Aorta (tissue), 5 donors: ENCODE data around the gene TSPYL4. TPM values are rescaled to one million over a fixed set of nuclear protein-coding genes. Genes with fewer than 3 reads are reported as not detected.
A peak's percentile ranks its signal among the peaks of the same experiment; 100 is the strongest.
"Not testable (repeated sequence)": the region's sequence is repeated elsewhere in the genome, so short reads cannot be mapped to it uniquely, and the experiment has no call there.

ENCODE experiments used
- ATAC-seq: fragments of 200-7000 bp; cut with Tn5 transposase; one replicate; pipeline ENCODE4 v1.9.1; 2022; ENCODE audit warnings: moderate library complexity; ENCODE audit not compliant: low FRiP score
- DNase-seq, 2 donors: peaks; one replicate each; pipeline ENCODE4 v3.0.0-alpha.2; 2020
- H3K27ac ChIP-seq, 2 donors: one replicate each; pipeline ENCODE4 v1.5.1; 2013; ENCODE audit warnings: low read length in 2 of 2, mild to moderate bottlenecking in 2 of 2, moderate library complexity in 2 of 2, control low read depth in 1 of 2, inconsistent platforms in 1 of 2, low read depth in 1 of 2
- H3K27me3 ChIP-seq, 2 donors: one replicate each; pipeline ENCODE4 v1.6.1; 2013; ENCODE audit warnings: control low read depth in 1 of 2, low read length in 1 of 2, mild to moderate bottlenecking in 1 of 2, moderate library complexity in 1 of 2; ENCODE audit not compliant: insufficient read depth in 2 of 2, control insufficient read depth in 1 of 2
- H3K36me3 ChIP-seq, 2 donors: one replicate each; pipeline ENCODE4 v1.6.1; 2013; ENCODE audit warnings: control low read depth in 1 of 2, low read length in 1 of 2, mild to moderate bottlenecking in 1 of 2; ENCODE audit not compliant: insufficient read depth in 2 of 2, control insufficient read depth in 1 of 2
- H3K4me1 ChIP-seq, 2 donors: one replicate each; pipeline ENCODE4 v1.6.1; 2013; ENCODE audit warnings: low read length in 2 of 2, control low read depth in 1 of 2, mild to moderate bottlenecking in 1 of 2, moderate library complexity in 1 of 2; ENCODE audit not compliant: insufficient read depth in 2 of 2, control insufficient read depth in 1 of 2
- H3K4me3 ChIP-seq, 2 donors: one replicate each; pipeline ENCODE4 v1.5.1; 2013; ENCODE audit warnings: low read length in 2 of 2, control low read depth in 1 of 2, mild to moderate bottlenecking in 1 of 2
- H3K9me3 ChIP-seq: one replicate; pipeline ENCODE4 v1.6.1; 2013; ENCODE audit warnings: mild to moderate bottlenecking, low read length; ENCODE audit not compliant: control insufficient read depth
- WGBS, 2 donors: extraction: QIAGEN DNeasy Blood & Tissue Kit; methylation state at CpG; one replicate each; pipeline ENCODE4 v1.1.7; 2013; 5-methylcytosine and 5-hydroxymethylcytosine counted together
- intact Hi-C, 2 donors: fragments of 100-400 bp; cut with DNase I; formaldehyde crosslinking; loops; one replicate each; pipeline versions ENCODE4 v1.14.2 to v1.15.0; 2022
- polyA plus RNA-seq, 2 donors: library from polyadenylated mRNA; stranded (reverse); fragments of 200-250 nt; gene quantifications; one replicate each; pipeline ENCODE4 v1.2.3, GENCODE V29; 2013
- total RNA-seq, 2 donors: library from RNA; stranded (reverse); fragmentation: NEBNext Ultra II Directional; extraction: Animal tissue kit (Norgen Biotek cat#: 25700); gene quantifications; one replicate each; pipeline ENCODE4 v1.2.1, GENCODE V29; 2021
- donor health status: healthy with polysubstance abuse.
- donor health status: Bipolar disorder and iron deficiency.
- donor health status: DM: no; HTN: no; CAD: no.
- donor health status: DM: no; HTN: no; CAD: no.
- donor health status: DM: yes; HTN: yes; CAD: no.

Gene TSPYL4
- total and polyA plus RNA-seq, 4 donors, result 10.5 to 19.1 (median 17.0) TPM

GRCh38 chr6:116289876-116290275, 36.0 kb upstream of the TSPYL4 start:
- DNase-seq (no peak), ATAC-seq (no peak)
- Histone ChIP-seq H3K9me3 (no peaks in the 10 kb centered on the region), H3K27me3 (no peaks in the 10 kb centered on the region), H3K36me3 (no peaks in the 10 kb centered on the region), H3K4me1 (no peaks in the 10 kb centered on the region), H3K27ac (no peak overlapping the region), H3K4me3 (no peak overlapping the region)
- intact Hi-C loops, result loop anchor here (2.0 to 10.0 kb wide), 4 partner anchors 155 to 275 kb away; no protein-coding TSS in a partner anchor
- 83 to 91% methylated on average over 2 of the region's 2 CpGs for WGBS, 2 donors

- Histone ChIP-seq H3K9me3 (no peaks in the 10 kb centered on the region), H3K4me3 (no peak overlapping the region), H3K36me3 (no peaks in the 10 kb centered on the region), H3K27me3 (no peaks in the 10 kb centered on the region), H3K27ac (no peak overlapping the region), H3K4me1 (no peaks in the 10 kb centered on the region)
- ATAC-seq (no peak), DNase-seq (no peak)
- 79 to 84% methylated on average over 2 of the region's 2 CpGs for WGBS, 2 donors
- intact Hi-C loops, result loop anchor here (2.0 to 10.0 kb wide), 4 partner anchors 157 to 277 kb away; no protein-coding TSS in a partner anchor
Observed at GRCh38 chr6:116287689-116288282, 33.9 kb upstream of the TSPYL4 start.

DNA sequence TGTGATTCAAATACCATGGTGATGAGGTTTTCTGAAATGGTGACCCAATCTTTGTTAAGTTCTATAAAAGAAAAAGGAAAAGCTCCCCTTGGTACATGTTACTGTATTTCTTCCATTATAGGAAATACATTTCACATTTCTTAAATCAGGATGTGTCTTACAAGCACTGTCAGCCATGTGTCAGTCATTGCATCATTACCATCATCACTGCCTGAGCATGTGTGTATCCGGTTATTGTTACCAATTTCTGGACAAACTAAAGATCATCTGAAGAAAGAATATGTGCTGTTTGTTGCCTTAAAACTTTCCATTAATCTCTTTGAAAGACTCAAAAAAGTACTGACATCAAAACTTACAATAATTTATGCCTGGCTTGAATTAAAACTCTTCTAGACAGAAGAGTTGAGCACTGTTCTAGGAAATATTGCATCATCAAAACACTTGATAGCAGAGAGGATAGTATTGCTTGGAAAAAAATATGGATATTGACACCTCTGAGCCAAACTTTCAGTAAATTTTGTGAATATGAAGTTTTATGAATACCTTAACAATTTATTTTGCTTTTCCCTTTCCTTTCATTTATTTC, 33.0 kb upstream of the TSPYL4 start:
- no peak overlapping the region for H3K4me3 ChIP-seq
- no peak for DNase-seq
- no peaks in the 10 kb centered on the region for H3K4me1 ChIP-seq
- H3K27ac ChIP-seq, result no peak overlapping the region
- intact Hi-C loops, result loop anchor here (5.0 to 10.0 kb wide), 3 partner anchors 158 to 278 kb away; no protein-coding TSS in a partner anchor
- ATAC-seq, result no peak
- H3K9me3 ChIP-seq, result no peaks in the 10 kb centered on the region
- H3K36me3 ChIP-seq, result no peaks in the 10 kb centered on the region
- 85 to 87% methylated on average over 1 of the region's 1 CpG for WGBS, 2 donors
- H3K27me3 ChIP-seq, result no peaks in the 10 kb centered on the region

- not testable (repeated sequence) for H3K9me3 ChIP-seq, H3K4me1 ChIP-seq, H3K4me3 ChIP-seq, H3K36me3 ChIP-seq, H3K27ac ChIP-seq, H3K27me3 ChIP-seq, ATAC-seq, DNase-seq
- intact Hi-C loops, result loop anchor here (5.0 to 10.0 kb wide), 5 partner anchors 87 to 280 kb away; partner anchors contain the start of gene DSE (in 1 of the 2)
- 88 to 95% methylated on average over 4 of the region's 4 CpGs for WGBS, 2 donors
Observed at GRCh38 chr6:116284984-116285383, 31.1 kb upstream of the TSPYL4 start.

DNA sequence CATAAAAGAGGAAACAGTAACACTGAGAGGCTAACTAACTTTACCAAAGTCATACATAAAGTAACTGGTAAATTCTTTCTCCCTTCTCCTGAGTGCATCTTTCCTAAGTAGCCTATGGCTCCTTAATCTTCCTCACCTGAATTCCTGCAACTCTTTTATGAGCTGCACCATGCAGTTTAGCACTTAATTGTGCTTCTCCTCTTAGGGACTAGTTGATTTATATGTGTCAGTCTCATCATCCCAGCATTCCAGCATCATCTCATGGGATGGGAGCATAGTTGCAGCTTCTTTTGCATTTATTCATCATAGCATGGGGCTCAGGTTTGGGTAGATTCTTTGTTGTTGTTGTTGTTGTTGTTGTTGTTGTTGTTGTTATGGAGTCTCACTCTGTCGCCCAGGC, 29.3 kb upstream of the TSPYL4 start:
- H3K27me3 ChIP-seq, result no peaks in the 10 kb centered on the region
- DNase-seq, result no peak
- no peak for ATAC-seq
- 65 to 75% methylated on average over 1 of the region's 1 CpG for WGBS, 2 donors
- intact Hi-C loops, result loop anchor here (5.0 to 10.0 kb wide), 4 partner anchors 89 to 282 kb away; partner anchors contain the start of gene DSE (in 1 of the 2)
- no peak overlapping the region for H3K4me3 ChIP-seq
- no peak overlapping the region for H3K27ac ChIP-seq
- peaks cover 0 to 3% of the 10 kb centered on the region in 2 donors for H3K4me1 ChIP-seq
- H3K36me3 ChIP-seq, result no peaks in the 10 kb centered on the region
- H3K9me3 ChIP-seq, result no peaks in the 10 kb centered on the region

DNA sequence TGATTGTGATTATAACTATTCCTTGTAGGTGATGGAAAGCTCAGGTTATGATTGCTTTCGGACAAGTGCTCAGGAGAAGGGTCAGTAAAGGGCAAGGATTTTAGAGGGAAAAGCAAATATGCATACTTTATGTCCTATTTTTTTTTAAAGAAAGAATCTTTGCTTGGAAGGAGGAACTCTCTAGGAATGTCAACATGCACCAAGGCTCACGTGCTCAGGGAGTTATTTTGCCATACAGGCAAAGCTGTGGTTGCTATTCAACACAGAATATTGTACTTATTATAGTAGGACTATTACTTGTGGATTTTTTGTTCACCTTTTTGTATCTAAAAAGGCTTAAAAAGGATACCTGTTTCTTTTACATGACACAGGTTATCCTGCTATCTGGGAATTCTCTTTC, 28.8 kb upstream of the TSPYL4 start:
- ATAC-seq, result no peak
- H3K4me1 ChIP-seq, result peaks cover 0 to 7% of the 10 kb centered on the region in 2 donors
- no peak overlapping the region for H3K27ac ChIP-seq
- no peaks in the 10 kb centered on the region for H3K9me3 ChIP-seq
- WGBS, 2 donors, result 66 to 67% methylated on average over 2 of the region's 2 CpGs
- intact Hi-C loops, result loop anchor here (5.0 to 10.0 kb wide), 4 partner anchors 90 to 282 kb away; partner anchors contain the start of gene DSE (in 1 of the 2)
- no peaks in the 10 kb centered on the region for H3K36me3 ChIP-seq
- H3K4me3 ChIP-seq, result no peak overlapping the region
- DNase-seq, result no peak
- no peaks in the 10 kb centered on the region for H3K27me3 ChIP-seq

- Histone ChIP-seq H3K27ac (no peak overlapping the region), H3K27me3 (no peaks in the 10 kb centered on the region), H3K4me1 (peaks cover 0 to 7% of the 10 kb centered on the region in 2 donors), H3K4me3 (no peak overlapping the region), H3K36me3 (no peaks in the 10 kb centered on the region), H3K9me3 (no peaks in the 10 kb centered on the region)
- ATAC-seq (no peak), DNase-seq (no peak)
- intact Hi-C loops, result loop anchor here (5.0 to 10.0 kb wide), 4 partner anchors 91 to 284 kb away; partner anchors contain the start of gene DSE (in 1 of the 2)
- WGBS, 2 donors, result 87 to 92% methylated on average over 5 of the region's 5 CpGs
Observed at GRCh38 chr6:116280933-116281316, 27.1 kb upstream of the TSPYL4 start.

DNA sequence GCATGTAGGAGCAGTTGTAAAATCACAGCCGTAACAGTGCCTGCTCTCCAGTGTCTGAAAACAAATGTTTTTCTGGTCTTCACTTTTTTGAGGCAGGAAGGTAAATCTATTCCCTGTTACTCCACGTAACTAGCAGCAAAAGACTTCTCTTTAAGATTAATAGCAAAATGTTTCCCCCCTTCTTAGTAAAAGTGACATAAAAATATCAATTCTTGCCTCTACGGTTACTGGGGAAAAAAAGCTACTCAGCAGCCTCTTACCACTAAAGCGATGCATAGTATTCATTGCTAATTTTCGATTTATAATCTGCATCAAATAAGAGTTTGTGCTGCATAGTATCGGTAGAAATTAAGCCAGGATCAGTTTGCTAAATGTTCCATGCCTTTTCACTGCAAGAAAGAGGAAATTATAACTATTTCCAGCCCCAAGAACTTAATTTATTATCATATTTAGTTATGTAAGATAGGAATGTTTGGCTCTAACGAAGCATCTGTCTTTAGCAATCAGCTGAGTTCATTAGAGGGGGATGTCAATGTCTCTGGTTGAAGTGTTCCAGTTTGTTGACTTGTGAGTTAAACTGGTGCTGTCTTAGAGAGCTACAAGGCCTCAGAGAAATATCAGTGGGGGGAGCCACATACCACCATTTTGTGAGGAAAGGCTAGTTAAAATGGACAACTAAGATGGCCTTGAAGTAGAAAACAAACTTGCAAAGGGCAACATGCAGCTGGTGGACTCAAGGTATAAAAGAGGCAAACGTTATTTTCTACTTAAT, 26.5 kb upstream of the TSPYL4 start:
- intact Hi-C loops, result loop anchor here (5.0 to 10.0 kb wide), 4 partner anchors 92 to 284 kb away; partner anchors contain the start of gene DSE (in 1 of the 2)
- no peaks in the 10 kb centered on the region for H3K27me3 ChIP-seq
- ATAC-seq, result no peak
- H3K4me1 ChIP-seq, result peaks cover 0 to 7% of the 10 kb centered on the region in 2 donors
- peak overlapping the region; percentile 76 to 91 for H3K27ac ChIP-seq
- no peak for DNase-seq
- WGBS, 2 donors, result 17% methylated on average over 8 of the region's 8 CpGs
- H3K36me3 ChIP-seq, result no peaks in the 10 kb centered on the region
- H3K4me3 ChIP-seq, result peak overlapping the region; percentile 81 to 85
- H3K9me3 ChIP-seq, result no peaks in the 10 kb centered on the region
